MCF 10A (cell line): ENCODE results near the gene ARNT2. TPM values are rescaled to one million over a fixed set of nuclear protein-coding genes. Genes with fewer than 3 reads are reported as not detected.
A peak's percentile ranks its signal among the peaks of the same experiment; 100 is the strongest.

Experiments
- BruUV-seq: library from RNA; stranded (reverse); fragments of 400-500 nt; replicated peaks from 2 replicates; lab custom pipeline; 2021; lab: Mats Ljungman, UMichigan
- CTCF ChIA-PET: fragments of 300-600 bp; sonication (Branson Sonifier 250); formaldehyde crosslinking; extraction: SDS; loops from one replicate; lab custom pipeline; 2021; ENCODE audit warnings: antibody characterized with exemption, inconsistent platforms; lab: Yijun Ruan, JAX
- POLR2A ChIA-PET: fragments of 300-600, 350-650 bp; sonication (Branson Sonifier 250); formaldehyde crosslinking; extraction: SDS; loops from one replicate; lab custom pipeline; 2020; ENCODE audit warnings: antibody characterized with exemption, inconsistent platforms; lab: Yijun Ruan, JAX
- DNase-seq: peaks from one replicate; pipeline ENCODE4 v3.0.0-alpha.2; 2018; ENCODE audit not compliant: unreplicated experiment
- H3K27ac Mint-ChIP-seq: one replicate; pipeline ENCODE4 v1.8.0; 2022; ENCODE audit warnings: mild to moderate bottlenecking, low read depth, mixed read lengths; ENCODE audit not compliant: unreplicated experiment
- H3K27me3 Mint-ChIP-seq: one replicate; pipeline ENCODE4 v1.8.0; 2022; ENCODE audit warnings: mixed read lengths; ENCODE audit not compliant: insufficient read depth, unreplicated experiment
- H3K36me3 Mint-ChIP-seq: one replicate; pipeline ENCODE4 v1.8.0; 2022; ENCODE audit warnings: mild to moderate bottlenecking, moderate library complexity, mixed read lengths; ENCODE audit not compliant: insufficient read depth, unreplicated experiment
- H3K4me1 Mint-ChIP-seq: one replicate; pipeline ENCODE4 v1.8.0; 2022; ENCODE audit warnings: mixed read lengths; ENCODE audit not compliant: insufficient read depth, unreplicated experiment
- H3K4me3 Mint-ChIP-seq: one replicate; pipeline ENCODE4 v1.8.0; 2022; ENCODE audit warnings: mild to moderate bottlenecking, moderate library complexity, mixed read lengths; ENCODE audit not compliant: unreplicated experiment
- H3K9me3 Mint-ChIP-seq: one replicate; pipeline ENCODE4 v1.8.0; 2022; ENCODE audit warnings: mixed read lengths; ENCODE audit not compliant: unreplicated experiment
- CTCF ChIP-seq: fragments of 200-600 bp; IDR thresholded peaks from one replicate; pipeline ENCODE4 v1.8.0; 2022; ENCODE audit warnings: antibody characterized with exemption, mild to moderate bottlenecking; ENCODE audit not compliant: unreplicated experiment
- intact Hi-C: fragments of 100-400 bp; cut with micrococcal nuclease; formaldehyde crosslinking; loops from 2 replicates; pipeline ENCODE4 v1.14.1; 2022
- total RNA-seq: library from RNA; stranded (reverse); gene quantifications from 2 replicates; pipeline ENCODE4 v1.2.3, GENCODE V29; 2022

Gene ARNT2
- total RNA-seq, 1 experiment from 2014 or later, result 1.6 TPM

- ChIA-PET CTCF (interaction anchor here (0.5 to 1.1 kb wide), 5 partner anchors 54 to 499 kb away, joined by 3 to 4 read pairs (median 3); no protein-coding TSS in a partner anchor), POLR2A (interaction anchor here (0.7 to 4.5 kb wide), 6 partner anchors 15 to 383 kb away, joined by 3 to 35 read pairs (median 11); partner anchors contain the start of gene ABHD17C)
- H3K27ac Mint-ChIP-seq, result peak overlapping the region; percentile 9
- no peak overlapping the region for H3K4me3 Mint-ChIP-seq
- no TSS peak for BruUV-seq
- peaks cover 27% of the 10 kb centered on the region for H3K4me1 Mint-ChIP-seq
- no peak for TF ChIP-seq CTCF
- intact Hi-C loops, result no loop called here
- no peak for DNase-seq
- H3K27me3 Mint-ChIP-seq, result no peaks in the 10 kb centered on the region
- H3K36me3 Mint-ChIP-seq, result no peaks in the 10 kb centered on the region
- no peaks in the 10 kb centered on the region for H3K9me3 Mint-ChIP-seq
These were observed 203.3 kb downstream of the ARNT2 start for GRCh38 chr15:80607287-80607980.

GRCh38 chr15:80608688-80609087 lies 204.5 kb downstream of the ARNT2 start:
- TF ChIP-seq CTCF, result no peak
- Mint-ChIP-seq H3K36me3 (no peaks in the 10 kb centered on the region), H3K4me3 (no peak overlapping the region), H3K9me3 (no peaks in the 10 kb centered on the region), H3K27ac (peak overlapping the region; percentile 68), H3K27me3 (no peaks in the 10 kb centered on the region), H3K4me1 (peaks cover 27% of the 10 kb centered on the region)
- intact Hi-C loops, result no loop called here
- peak; percentile 70 for DNase-seq
- CTCF ChIA-PET, result interaction anchor here (0.6 to 2.3 kb wide), 6 partner anchors 28 to 170 kb away, joined by 3 to 12 read pairs (median 4); partner anchors contain the start of gene CEMIP
- BruUV-seq, result no TSS peak
- POLR2A ChIA-PET, result interaction anchor here (0.6 to 4.5 kb wide), 12 partner anchors 9 to 382 kb away, joined by 3 to 35 read pairs (median 4); partner anchors contain the start of gene ABHD17C

DNA sequence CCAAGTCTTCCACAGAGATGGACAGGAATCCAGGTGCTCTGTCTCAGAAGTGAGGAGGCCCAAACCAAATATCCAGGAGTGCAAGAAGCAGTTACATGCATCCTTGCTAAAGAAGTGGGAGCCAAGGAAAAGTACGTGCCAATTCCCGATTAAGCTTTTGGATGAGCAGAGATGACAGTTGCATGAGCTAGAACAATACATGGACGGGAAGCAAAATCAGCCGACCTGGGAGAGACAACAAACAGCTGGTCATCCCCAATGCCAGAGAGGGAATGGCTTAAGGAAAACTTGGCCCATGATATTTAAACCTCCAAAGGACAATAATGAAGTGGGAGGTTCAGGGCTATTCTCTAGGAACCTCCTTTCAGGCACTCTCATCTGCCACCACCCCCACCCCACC lies 204.9 kb downstream of the ARNT2 start:
- intact Hi-C loops, result no loop called here
- H3K4me1 Mint-ChIP-seq, result peaks cover 27% of the 10 kb centered on the region
- peak overlapping the region; percentile 68 for H3K27ac Mint-ChIP-seq
- no peaks in the 10 kb centered on the region for H3K27me3 Mint-ChIP-seq
- BruUV-seq, result no TSS peak
- no peak for TF ChIP-seq CTCF
- H3K4me3 Mint-ChIP-seq, result no peak overlapping the region
- ChIA-PET POLR2A (interaction anchor here (0.6 to 4.5 kb wide), 11 partner anchors 9 to 381 kb away, joined by 3 to 35 read pairs (median 5); partner anchors contain the start of gene ABHD17C), CTCF (interaction anchor here (0.6 to 2.3 kb wide), 8 partner anchors 28 to 1026 kb away, joined by 3 to 12 read pairs (median 4); partner anchors contain the start of gene CEMIP)
- no peak for DNase-seq
- no peaks in the 10 kb centered on the region for H3K9me3 Mint-ChIP-seq
- H3K36me3 Mint-ChIP-seq, result no peaks in the 10 kb centered on the region

GRCh38 chr15:80609512-80609946 lies 205.3 kb downstream of the ARNT2 start:
- Mint-ChIP-seq H3K4me1 (peaks cover 24% of the 10 kb centered on the region), H3K9me3 (no peaks in the 10 kb centered on the region), H3K36me3 (no peaks in the 10 kb centered on the region), H3K4me3 (no peak overlapping the region), H3K27me3 (no peaks in the 10 kb centered on the region), H3K27ac (peak overlapping the region; percentile 68)
- peak; percentile 75 for DNase-seq
- BruUV-seq, result no TSS peak
- ChIA-PET POLR2A (interaction anchor here (0.6 to 4.5 kb wide), 7 partner anchors 10 to 87 kb away, joined by 4 to 35 read pairs (median 11); partner anchors contain the start of gene ABHD17C), CTCF (interaction anchor here (0.6 to 2.3 kb wide), 7 partner anchors 28 to 1027 kb away, joined by 3 to 12 read pairs (median 5); partner anchors contain the start of gene CEMIP)
- TF ChIP-seq CTCF, result no peak
- intact Hi-C loops, result no loop called here
